ENCODE measurements around the gene CFAP210. TPM values are rescaled to one million over a fixed set of nuclear protein-coding genes. Genes with fewer than 3 reads are reported as not detected.

Gene CFAP210
- total and polyA plus RNA-seq, 9 of the 15 experiments (the other 6 are each of a cell fraction or from before 2014, with no cell fraction given), result 0.75 to 3.6 (median 1.3) TPM

DNA sequence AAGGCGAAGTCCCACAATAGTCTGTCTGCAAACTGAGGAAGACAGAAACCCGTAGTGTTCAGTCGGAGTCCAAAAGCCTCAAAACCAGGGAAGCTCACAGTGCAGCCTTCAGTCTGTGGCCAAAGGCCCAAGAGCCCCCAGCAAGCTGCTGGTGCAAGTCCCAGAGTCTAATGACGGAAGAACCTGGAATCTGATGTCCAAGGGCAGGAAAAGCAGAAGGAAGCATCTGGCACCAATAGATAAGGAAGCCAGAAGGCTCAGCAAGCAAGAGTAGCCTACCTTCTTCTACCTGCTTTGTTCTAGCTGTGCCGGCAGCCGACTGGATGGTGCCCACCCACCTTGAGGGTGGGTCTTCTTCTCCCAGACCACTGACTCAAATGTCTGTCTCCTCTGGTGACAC is 21.8 kb downstream of the CFAP210 start:
- no peaks in the 10 kb centered on the region for H4K20me1 ChIP-seq (replicated peaks; ENCODE audit: control insufficient read depth, insufficient read depth, low read length)
- H3K9me3 ChIP-seq (replicated peaks; ENCODE audit: control insufficient read depth, insufficient read depth, low read depth, low read length), result no peaks in the 10 kb centered on the region
- CTCF ChIA-PET (ENCODE audit: low intra/inter-chr PET ratio), result no interaction called here
- H3K27ac ChIP-seq (ENCODE audit: extremely low read depth, low read depth, low read length), result no peak overlapping the region
- H3K36me3 ChIP-seq (ENCODE audit: control insufficient read depth, insufficient read depth, low read length), result no peaks in the 10 kb centered on the region
- peak overlapping the region; percentile 24; the same call in 1 of the 2 replicates for H2AFZ ChIP-seq (ENCODE audit: low read depth, low read length)
- FAIRE-seq (no peak), DNase-seq (ENCODE audit: extremely low read depth in 1 of 4, low spot score in 3 of 4) (no peak), ATAC-seq (no peak)
- H3K79me2 ChIP-seq (ENCODE audit: control insufficient read depth, insufficient read depth, low read length), result no peaks in the 10 kb centered on the region
- no peaks in the 10 kb centered on the region for H3K27me3 ChIP-seq (ENCODE audit: control insufficient read depth in 2 of 2, insufficient read depth in 2 of 2, low read length in 2 of 2)
- H3K4me3 ChIP-seq, result no peak overlapping the region
- H3K9me1 ChIP-seq (ENCODE audit: control insufficient read depth, insufficient read depth, low read length), result no peaks in the 10 kb centered on the region
- peaks cover 0 to 33% of the 10 kb centered on the region in 2 experiments; a peak in 3 of 5 replicates for H3K4me1 ChIP-seq (replicated peaks in 1 of 2; ENCODE audit: control insufficient read depth in 2 of 2, insufficient read depth in 2 of 2, low read length in 2 of 2)
- H3K9ac ChIP-seq (ENCODE audit: insufficient read depth in 1 of 2, low read depth in 2 of 2, low read length in 2 of 2), result no peak overlapping the region
- intact Hi-C loops (cut with micrococcal nuclease), result loop anchor here (5.0 kb wide), 1 partner anchor 100 kb away; the partner anchor contains the start of gene FASTKD1
- 76% methylated on average over 6 of the region's 6 CpGs for WGBS (ENCODE audit: insufficient coverage, low coverage, missing lambda C conversion rate)
- BruUV-seq (replicated peaks), result no TSS peak
- POLR2A ChIA-PET, result interaction anchor here (2.5 kb wide), 1 partner anchor 11 kb away, joined by 12 read pairs; no protein-coding TSS in a partner anchor
- in situ Hi-C loops (cut with MboI), result no loop called here
- no peak overlapping the region for H3K4me2 ChIP-seq (ENCODE audit: insufficient read depth, low read length)
- TF ChIP-seq TEAD2 (tag; IDR thresholded peaks at IDR 0.05) (no peak), SLC30A9 (CRISPR knock-in tag; IDR thresholded peaks at IDR 0.05) (no peak), ZNF766 (CRISPR knock-in tag; conservative IDR thresholded peaks at IDR 0.05) (no peak), FOXA1 (IDR thresholded peaks at IDR 0.05; ENCODE audit: borderline replicate concordance) (no peak), GTF2B (IDR thresholded peaks at IDR 0.05; ENCODE audit: extremely low read depth, insufficient read length) (no peak), RBM34 (IDR thresholded peaks at IDR 0.05; ENCODE audit: borderline replicate concordance, insufficient read depth, low read length) (no peak), HDAC6 (IDR thresholded peaks at IDR 0.05; ENCODE audit: low read depth, low read length) (no peak), POLR2G (IDR thresholded peaks at IDR 0.05; ENCODE audit: low read depth, low read length) (no peak), MTA1 (IDR thresholded peaks at IDR 0.05; ENCODE audit: borderline replicate concordance) (no peak)
- TF ChIP-seq, protein P1, sequence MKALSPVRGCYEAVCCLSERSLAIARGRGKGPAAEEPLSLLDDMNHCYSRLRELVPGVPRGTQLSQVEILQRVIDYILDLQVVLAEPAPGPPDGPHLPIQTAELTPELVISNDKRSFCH (CRISPR knock-in tag; IDR thresholded peaks at IDR 0.05), result no peak
- TF ChIP-seq, protein P1 (tag; IDR thresholded peaks at IDR 0.05), result no peak
- TF ChIP-seq, protein P2, sequence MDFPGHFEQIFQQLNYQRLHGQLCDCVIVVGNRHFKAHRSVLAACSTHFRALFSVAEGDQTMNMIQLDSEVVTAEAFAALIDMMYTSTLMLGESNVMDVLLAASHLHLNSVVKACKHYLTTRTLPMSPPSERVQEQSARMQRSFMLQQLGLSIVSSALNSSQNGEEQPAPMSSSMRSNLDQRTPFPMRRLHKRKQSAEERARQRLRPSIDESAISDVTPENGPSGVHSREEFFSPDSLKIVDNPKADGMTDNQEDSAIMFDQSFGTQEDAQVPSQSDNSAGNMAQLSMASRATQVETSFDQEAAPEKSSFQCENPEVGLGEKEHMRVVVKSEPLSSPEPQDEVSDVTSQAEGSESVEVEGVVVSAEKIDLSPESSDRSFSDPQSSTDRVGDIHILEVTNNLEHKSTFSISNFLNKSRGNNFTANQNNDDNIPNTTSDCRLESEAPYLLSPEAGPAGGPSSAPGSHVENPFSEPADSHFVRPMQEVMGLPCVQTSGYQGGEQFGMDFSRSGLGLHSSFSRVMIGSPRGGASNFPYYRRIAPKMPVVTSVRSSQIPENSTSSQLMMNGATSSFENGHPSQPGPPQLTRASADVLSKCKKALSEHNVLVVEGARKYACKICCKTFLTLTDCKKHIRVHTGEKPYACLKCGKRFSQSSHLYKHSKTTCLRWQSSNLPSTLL (IDR thresholded peaks at IDR 0.05), result no peak
- TF ChIP-seq, protein P3, sequence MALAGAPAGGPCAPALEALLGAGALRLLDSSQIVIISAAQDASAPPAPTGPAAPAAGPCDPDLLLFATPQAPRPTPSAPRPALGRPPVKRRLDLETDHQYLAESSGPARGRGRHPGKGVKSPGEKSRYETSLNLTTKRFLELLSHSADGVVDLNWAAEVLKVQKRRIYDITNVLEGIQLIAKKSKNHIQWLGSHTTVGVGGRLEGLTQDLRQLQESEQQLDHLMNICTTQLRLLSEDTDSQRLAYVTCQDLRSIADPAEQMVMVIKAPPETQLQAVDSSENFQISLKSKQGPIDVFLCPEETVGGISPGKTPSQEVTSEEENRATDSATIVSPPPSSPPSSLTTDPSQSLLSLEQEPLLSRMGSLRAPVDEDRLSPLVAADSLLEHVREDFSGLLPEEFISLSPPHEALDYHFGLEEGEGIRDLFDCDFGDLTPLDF (CRISPR knock-in tag; IDR thresholded peaks at IDR 0.05), result no peak
